SIG-M5 (cell line): Measurements from ENCODE around the gene RSRC1.
"Not testable (repeated sequence)": the region's sequence is repeated elsewhere in the genome, so short reads cannot be mapped to it uniquely, and the experiment has no call there.

Experiments used
- DNase-seq: peaks from one replicate; lab custom pipeline; 2025; lab: John Stamatoyannopoulos, UW

The RSRC1 gene

DNA sequence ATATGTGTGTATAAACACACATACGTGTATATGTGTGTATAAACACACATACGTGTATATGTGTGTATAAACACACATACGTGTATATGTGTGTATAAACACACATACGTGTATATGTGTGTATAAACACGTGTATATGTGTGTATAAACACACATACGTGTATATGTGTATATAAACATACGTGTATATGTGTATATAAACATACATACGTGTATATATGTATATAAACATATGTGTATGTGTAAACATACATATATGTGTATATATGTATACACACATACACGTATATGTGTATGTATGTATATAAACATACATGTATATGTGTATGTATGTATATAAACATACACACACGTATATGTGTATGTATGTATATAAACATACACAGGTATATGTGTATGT lies 119.1 kb downstream of the RSRC1 start:
- not testable (repeated sequence) for DNase-seq

- DNase-seq, result no peak
Observed at GRCh38 chr3:158233791-158234190, 123.9 kb downstream of the RSRC1 start.

DNA sequence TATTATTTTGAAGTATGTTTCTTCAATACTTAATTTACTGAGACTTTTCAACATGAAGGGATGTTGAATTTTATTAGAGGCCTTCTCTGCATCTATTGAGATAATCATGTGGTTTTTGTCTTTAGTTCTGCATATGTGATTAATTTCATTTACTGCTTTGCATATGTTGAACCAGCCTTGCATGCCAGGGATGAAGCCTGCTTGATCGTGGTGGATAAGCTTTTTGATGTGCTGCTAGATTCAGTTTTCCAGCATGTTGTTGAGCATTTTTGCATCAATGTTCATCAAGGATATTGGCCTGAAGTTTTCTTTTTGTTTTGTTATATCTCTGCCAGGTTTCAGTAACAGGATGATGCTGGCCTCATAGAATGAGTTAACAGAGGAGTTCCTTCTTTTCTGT lies 134.4 kb downstream of the RSRC1 start:
- no peak for DNase-seq

DNA sequence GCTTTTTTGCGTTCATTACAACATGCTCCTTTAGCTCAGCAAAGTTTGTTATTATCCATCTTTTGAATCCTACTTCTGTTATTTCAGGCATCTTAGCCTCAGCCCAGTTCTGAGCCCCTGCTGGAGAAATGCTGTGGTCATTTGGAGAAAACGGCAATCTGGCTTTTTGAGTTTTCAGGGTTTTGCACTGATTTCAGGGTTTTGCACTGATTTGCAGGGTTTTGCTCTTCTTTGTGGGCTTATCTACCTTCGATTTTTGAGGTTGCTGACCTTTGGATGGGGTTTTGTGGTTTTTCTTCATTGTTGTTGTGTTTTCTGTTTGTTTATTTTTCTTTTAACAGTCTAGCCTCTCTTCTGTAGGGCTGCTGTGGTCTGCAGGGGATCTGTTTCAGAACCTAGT lies 137.4 kb downstream of the RSRC1 start:
- no peak for DNase-seq

DNA sequence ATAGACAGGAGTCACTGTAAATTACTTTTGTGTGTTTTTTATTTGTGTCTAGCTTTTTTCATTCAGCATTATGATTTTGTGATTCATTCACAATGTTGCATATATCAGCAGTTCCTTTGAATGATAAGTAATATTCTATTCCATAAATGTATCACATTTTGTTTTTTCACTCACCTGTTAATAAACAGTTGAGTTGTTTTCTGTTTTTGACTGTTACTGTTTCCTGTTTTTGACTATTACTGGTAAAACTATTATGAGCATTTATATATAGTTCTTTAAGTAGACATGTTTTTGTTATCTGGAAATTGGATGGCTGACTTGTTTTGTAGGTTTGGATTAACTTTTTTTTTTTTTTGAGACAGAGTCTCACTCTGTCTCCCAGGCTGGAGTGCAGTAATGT lies 138.4 kb downstream of the RSRC1 start:
- no peak for DNase-seq

- no peak for DNase-seq
Observed at GRCh38 chr3:158249183-158249582, 139.3 kb downstream of the RSRC1 start.

- no peak for DNase-seq
Observed at GRCh38 chr3:158258619-158259018, 148.7 kb downstream of the RSRC1 start.

- DNase-seq, result no peak
Observed at GRCh38 chr3:158260392-158260791, 150.5 kb downstream of the RSRC1 start.

DNA sequence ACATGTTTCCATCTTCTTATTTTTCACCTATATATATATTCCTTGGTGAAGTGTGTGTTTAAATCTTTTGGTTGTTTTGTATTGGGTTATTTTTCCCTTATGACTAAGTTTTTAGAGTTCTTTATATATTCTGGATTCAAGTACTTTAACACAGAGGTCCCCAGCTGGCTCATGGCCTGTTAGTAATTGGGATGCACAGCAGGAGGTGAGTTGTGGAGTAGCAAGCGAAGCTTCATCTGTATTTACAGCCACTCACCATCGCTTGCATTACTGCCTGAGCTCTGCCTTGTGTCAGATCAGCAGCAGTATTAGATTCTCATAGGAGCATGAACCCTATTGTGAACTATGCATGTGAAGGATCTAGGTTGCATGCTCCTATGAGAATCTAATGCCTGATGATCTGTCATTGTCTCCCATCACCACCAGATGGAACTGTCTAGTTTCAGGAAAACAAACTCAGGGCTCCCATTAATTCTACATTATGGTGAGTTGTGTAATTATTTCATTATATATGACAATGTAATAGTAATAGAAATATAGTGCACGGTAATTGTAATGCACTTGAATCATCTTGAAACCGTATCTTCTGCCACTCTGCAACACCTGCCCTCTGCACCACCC lies 151.6 kb downstream of the RSRC1 start:
- DNase-seq, result no peak

DNA sequence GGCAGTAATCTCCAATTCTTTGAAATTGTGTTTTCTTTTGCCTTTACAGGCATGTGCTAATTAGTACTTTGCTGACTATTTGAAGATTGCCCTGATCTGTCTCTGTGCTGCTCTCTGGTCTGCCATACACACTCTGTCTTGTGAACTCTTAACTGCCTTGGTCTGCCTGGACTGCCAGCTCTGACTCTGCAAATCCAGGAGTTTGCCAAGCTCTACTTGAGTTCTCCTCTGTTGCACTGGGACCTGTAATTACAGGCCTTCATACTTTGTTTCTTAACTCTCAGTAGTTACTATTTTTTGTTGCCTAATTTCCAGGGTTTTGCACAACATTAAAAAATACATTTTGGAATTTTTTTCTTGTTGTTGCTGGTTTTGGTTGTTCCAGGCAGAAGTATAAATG lies 155.0 kb downstream of the RSRC1 start:
- no peak for DNase-seq

DNA sequence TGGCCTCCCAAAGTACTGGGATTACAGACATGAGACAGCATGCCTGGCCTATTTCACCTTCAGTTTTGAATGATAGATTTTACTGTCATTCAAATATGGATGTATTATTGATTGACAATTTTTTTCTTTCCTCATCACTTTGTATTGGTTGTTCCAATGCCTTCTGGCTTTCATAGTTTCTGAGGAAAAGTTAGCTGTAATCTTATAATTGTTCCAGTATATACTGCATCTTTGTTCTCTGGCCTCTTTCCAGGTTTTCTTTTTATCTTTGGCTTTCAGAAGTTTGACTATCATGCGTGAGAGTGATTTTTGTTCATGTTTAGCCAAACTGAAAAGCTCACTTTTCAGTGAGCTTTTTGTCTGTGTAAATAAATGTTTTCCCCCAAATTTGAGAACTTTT lies 157.1 kb downstream of the RSRC1 start:
- DNase-seq, result no peak

DNA sequence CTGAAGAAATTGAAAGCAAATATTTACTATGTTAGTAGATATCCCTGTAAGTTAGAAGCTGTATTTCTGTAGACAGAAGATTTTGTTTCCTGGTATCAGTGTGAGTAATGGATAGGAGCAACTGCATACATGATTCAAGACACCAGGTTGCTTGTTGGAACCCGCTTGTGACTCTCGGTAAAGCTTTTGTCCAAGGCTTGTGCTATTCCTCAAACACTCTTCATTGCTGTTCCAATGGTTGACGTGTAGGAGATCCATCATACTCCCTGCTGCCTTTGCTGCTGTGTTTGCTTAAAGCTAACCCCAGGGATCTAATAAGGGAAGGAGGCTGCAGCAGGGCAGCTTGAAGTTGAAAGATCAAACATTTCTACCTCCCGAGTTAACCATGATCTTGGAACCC lies 160.1 kb downstream of the RSRC1 start:
- DNase-seq, result no peak

GRCh38 chr3:158272081-158272480 lies 162.2 kb downstream of the RSRC1 start:
- DNase-seq, result no peak

- DNase-seq, result no peak
Observed at GRCh38 chr3:158273656-158274055, 163.8 kb downstream of the RSRC1 start.

DNA sequence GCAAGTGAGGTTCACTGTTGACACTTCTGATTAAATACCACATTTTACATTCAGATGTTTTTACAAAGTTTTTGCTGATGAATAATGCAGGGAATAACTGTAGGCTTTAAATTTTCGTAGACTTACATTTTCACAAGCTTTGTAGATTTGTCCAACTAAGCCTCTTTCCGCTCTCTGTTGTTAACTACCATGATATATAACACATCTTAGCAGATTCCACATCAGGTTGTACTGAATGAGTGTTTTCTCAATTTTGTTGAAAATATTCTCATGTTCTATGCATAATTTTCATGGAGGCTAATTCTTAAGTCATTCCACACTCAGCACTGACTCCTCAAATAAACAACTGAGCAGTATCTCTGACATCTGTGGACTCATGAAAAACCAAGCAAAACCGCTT lies 168.3 kb downstream of the RSRC1 start:
- no peak for DNase-seq

GRCh38 chr3:158279609-158280008 lies 169.7 kb downstream of the RSRC1 start:
- peak; percentile 50 for DNase-seq

DNA sequence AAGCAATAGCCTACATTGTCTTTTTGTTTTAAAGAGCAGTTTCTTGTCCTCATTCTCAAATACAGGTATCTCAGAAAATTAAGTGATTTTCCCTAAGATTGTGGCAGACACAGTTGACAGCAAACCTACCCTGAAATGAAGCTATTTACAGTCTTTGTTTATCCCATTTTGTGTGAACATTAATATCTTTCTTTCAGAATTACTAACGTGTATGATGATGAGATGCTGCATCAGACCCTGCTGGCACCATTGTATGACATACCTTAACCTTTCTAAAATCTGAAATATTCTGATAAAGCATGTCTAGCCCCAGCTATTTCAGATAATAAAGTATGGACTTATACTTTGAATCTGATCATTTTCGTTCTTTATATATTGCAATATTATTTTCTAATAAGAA lies 185.9 kb downstream of the RSRC1 start:
- no peak for DNase-seq

DNA sequence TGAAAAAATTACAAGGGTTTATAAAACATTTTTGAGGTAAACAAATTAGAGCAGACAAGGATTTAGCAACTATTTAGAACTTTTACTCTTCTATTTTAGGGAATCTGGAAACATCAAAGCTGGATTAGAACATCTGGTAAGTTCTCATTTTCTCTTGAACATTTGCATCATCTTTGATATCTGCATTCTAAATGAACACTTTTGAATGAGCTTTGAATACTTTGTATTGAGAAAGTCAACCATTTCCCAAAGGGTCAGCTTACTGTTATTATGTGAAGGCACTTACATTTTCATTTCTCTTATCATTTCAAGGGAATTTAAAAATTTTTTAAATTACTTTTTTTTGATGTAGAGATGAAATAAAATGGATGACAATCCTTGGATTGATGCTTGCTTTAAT lies 188.1 kb downstream of the RSRC1 start:
- DNase-seq, result no peak

- DNase-seq, result no peak
Observed at GRCh38 chr3:158308236-158308928, 198.5 kb downstream of the RSRC1 start.

DNA sequence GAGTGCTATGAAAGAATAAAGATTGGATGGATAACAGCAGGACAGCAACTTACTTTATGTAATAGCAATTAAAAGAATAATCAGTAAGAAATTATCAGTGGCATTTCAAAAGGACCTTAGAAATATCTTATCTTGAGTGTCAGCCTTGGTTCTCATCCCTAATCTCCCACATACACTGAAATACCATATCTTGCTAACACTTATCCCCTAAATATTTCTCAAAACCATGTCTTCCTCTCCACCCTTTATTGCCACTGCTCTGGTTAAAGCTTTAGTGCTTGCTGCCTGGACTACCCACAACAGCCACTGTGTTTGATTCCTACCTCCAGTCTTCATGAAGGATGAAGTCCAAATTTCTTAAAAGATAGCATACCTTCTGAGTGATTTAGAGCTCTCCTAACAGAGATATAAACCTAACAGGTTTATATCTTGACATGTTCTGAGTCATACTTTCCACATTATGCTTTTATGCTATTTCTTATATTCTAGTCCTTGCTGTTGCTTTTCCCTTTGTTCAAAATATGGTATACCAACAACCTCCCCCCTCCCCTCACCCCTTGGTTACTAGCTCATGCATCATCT lies 202.8 kb downstream of the RSRC1 start:
- DNase-seq, result no peak

GRCh38 chr3:158313338-158313927 lies 203.5 kb downstream of the RSRC1 start:
- DNase-seq, result no peak

- DNase-seq, result no peak
Observed at GRCh38 chr3:158314426-158315357, 204.8 kb downstream of the RSRC1 start.
